Common myeloid progenitor, CD34-positive (primary cell): ENCODE data around the gene TRAF5.
"Not testable (repeated sequence)": the region's sequence is repeated elsewhere in the genome, so short reads cannot be mapped to it uniquely, and the experiment has no call there.

Experiments
- CTCF ChIA-PET: fragments of 350-600 bp; sonication (Branson Sonifier 250); formaldehyde crosslinking; loops from one replicate; lab custom pipeline; 2021; ENCODE audit warnings: antibody characterized with exemption; lab: Charles Lee
- POLR2A ChIA-PET: fragments of 350-600 bp; sonication (Branson Sonifier 250); formaldehyde crosslinking; loops from one replicate; lab custom pipeline; 2021; ENCODE audit warnings: antibody characterized with exemption; lab: Charles Lee
- DNase-seq, 3 donors: peaks; one replicate each; pipeline versions ENCODE4 v3.0.0 to v3.0.0-alpha.2; 2013
- H3K27ac ChIP-seq, 2 experiments: 1 replicate in 1 of 2; 2 replicates in 1 of 2; pipeline ENCODE4 v1.7.0; 2013; ENCODE audit warnings: inconsistent platforms in 2 of 2, low read length in 2 of 2, mild to moderate bottlenecking in 2 of 2, low read depth in 1 of 2, moderate library complexity in 1 of 2; ENCODE audit not compliant: severe bottlenecking in 2 of 2, insufficient read depth in 1 of 2, poor library complexity in 1 of 2
- H3K27me3 ChIP-seq, 5 experiments: replicated peaks in 2 of 5; 1 replicate in 3 of 5; 2 replicates in 2 of 5; pipeline versions ENCODE4 v1.6.1 to v1.7.0; 2013; ENCODE audit warnings: low read length in 4 of 5, mild to moderate bottlenecking in 2 of 5, moderate library complexity in 2 of 5, inconsistent platforms in 1 of 5; ENCODE audit not compliant: insufficient read depth in 5 of 5, control insufficient read depth in 4 of 5
- H3K36me3 ChIP-seq, 4 experiments: 1 replicate in 2 of 4; 2 replicates in 2 of 4; pipeline versions ENCODE4 v1.6.1 to v1.7.0; 2013; ENCODE audit warnings: low read length in 3 of 4, control low read depth in 1 of 4, mild to moderate bottlenecking in 1 of 4; ENCODE audit not compliant: control insufficient read depth in 4 of 4, insufficient read depth in 4 of 4
- H3K4me1 ChIP-seq, 4 experiments: 1 replicate in 3 of 4; 2 replicates in 1 of 4; pipeline versions ENCODE4 v1.6.1 to v1.7.1; 2013; ENCODE audit warnings: low read length in 3 of 4, mild to moderate bottlenecking in 3 of 4, control low read depth in 1 of 4, inconsistent platforms in 1 of 4, moderate library complexity in 1 of 4; ENCODE audit not compliant: control insufficient read depth in 4 of 4, insufficient read depth in 4 of 4; ENCODE audit errors: control extremely low read depth in 1 of 4
- H3K4me3 ChIP-seq, 7 experiments: 1 replicate in 4 of 7; 2 replicates in 3 of 7; pipeline versions ENCODE4 v1.5.1 to v1.7.0; 2013; ENCODE audit warnings: mild to moderate bottlenecking in 7 of 7, low read length in 6 of 7, moderate library complexity in 6 of 7, inconsistent platforms in 2 of 7, low read depth in 2 of 7, control low read depth in 1 of 7; ENCODE audit not compliant: insufficient read depth in 4 of 7, control insufficient read depth in 1 of 7; ENCODE audit errors: extremely low read depth in 1 of 7
- H3K9me3 ChIP-seq, 5 experiments: 1 replicate in 4 of 5; 2 replicates in 1 of 5; pipeline versions ENCODE4 v1.6.1 to v1.7.1; 2013; ENCODE audit warnings: low read length in 4 of 5, mild to moderate bottlenecking in 2 of 5, inconsistent platforms in 1 of 5, low read depth in 1 of 5, moderate library complexity in 1 of 5; ENCODE audit not compliant: control insufficient read depth in 4 of 5, insufficient read depth in 2 of 5; ENCODE audit errors: control extremely low read depth in 1 of 5
- WGBS: methylation state at CpG from one replicate; pipeline ENCODE4 v1.1.5; 2013; ENCODE audit not compliant: insufficient coverage; 5-methylcytosine and 5-hydroxymethylcytosine counted together

Gene TRAF5

DNA sequence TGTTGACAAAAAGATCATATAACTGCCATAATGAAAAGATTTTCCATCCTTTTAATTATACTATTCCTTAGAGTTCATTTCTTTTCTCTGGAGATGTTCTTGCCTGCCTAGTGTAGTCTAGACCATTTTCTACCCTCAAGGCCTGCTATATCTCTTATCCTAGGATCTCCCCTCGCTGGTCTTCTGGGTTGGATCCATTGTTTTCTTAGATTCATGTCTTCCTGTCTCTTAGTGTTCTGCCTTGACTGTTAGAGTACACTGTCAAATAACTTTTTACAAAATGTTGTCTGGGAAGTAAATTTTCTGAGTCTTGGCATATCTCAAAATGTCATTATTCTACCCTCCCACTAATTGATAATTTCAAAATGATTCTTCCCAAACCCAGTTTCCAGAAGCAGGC is 66.6 kb downstream of the TRAF5 start:
- WGBS = 100% methylated on average over 1 of the region's 1 CpG
- DNase-seq = no peak
- no peak overlapping the region for H3K4me3 ChIP-seq
- H3K27ac ChIP-seq = no peak overlapping the region
- ChIA-PET POLR2A (no interaction called here), CTCF (no interaction called here)
- H3K4me1 ChIP-seq = no peaks in the 10 kb centered on the region
- H3K27me3 ChIP-seq = no peaks in the 10 kb centered on the region
- no peaks in the 10 kb centered on the region for H3K9me3 ChIP-seq
- H3K36me3 ChIP-seq = peaks cover 0 to 12% (median 1%) of the 10 kb centered on the region in 4 experiments

- H3K9me3 ChIP-seq = not testable (repeated sequence)
- CTCF ChIA-PET = interaction anchor here (0.6 to 1.4 kb wide), 2 partner anchors 15 to 75 kb away, joined by 3 to 4 read pairs; no protein-coding TSS in a partner anchor
These were observed 71.8 kb downstream of the TRAF5 start for GRCh38 chr1:211398266-211398930.

DNA sequence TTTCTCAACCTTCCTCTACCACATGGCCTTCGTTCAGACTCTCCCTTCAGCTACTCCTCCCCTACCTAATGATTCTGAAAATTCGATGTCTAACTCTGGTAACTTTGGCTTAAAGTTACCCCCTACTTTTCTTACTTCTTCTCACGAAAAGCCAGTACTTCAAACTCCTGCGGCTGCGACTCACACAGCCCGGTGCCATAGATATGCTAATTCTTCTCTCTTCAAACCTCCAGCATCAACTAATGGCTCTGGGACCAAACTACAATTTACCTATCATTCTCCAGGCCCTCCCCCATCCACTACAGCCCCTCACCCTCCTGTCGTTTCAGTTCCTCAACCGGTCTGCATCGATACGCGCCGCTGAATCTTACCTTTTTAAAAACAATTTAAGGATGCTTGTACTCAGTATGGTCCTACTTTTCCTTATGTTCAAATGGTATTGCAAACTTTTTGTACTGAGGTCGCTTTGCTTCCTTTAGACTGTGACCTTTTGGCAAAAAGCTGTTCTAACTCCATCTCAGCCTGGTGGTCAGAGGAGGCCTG is 73.3 kb downstream of the TRAF5 start:
- H3K4me3 ChIP-seq, H3K36me3 ChIP-seq, H3K9me3 ChIP-seq, POLR2A ChIA-PET, H3K27ac ChIP-seq, CTCF ChIA-PET, H3K4me1 ChIP-seq, H3K27me3 ChIP-seq, DNase-seq: not testable (repeated sequence)
- WGBS = 96% methylated on average over 4 of the region's 13 CpGs

More at GRCh38 chr1:211398266-211398930, 71.8 kb downstream of the TRAF5 start:
- 95% methylated on average over 6 of the region's 13 CpGs for WGBS
- H3K36me3 ChIP-seq, H3K4me1 ChIP-seq, H3K27ac ChIP-seq, DNase-seq, POLR2A ChIA-PET, H3K27me3 ChIP-seq, H3K4me3 ChIP-seq: not testable (repeated sequence)

- POLR2A ChIA-PET, H3K4me3 ChIP-seq, H3K27ac ChIP-seq, H3K27me3 ChIP-seq, H3K4me1 ChIP-seq, H3K9me3 ChIP-seq, DNase-seq, H3K36me3 ChIP-seq: not testable (repeated sequence)
- CTCF ChIA-PET = interaction anchor here (1.5 kb wide), 1 partner anchor 85 kb away, joined by 3 read pairs; no protein-coding TSS in a partner anchor
- no CpG with 5 or more reads among the region's 1 CpG for WGBS
These were observed 75.1 kb downstream of the TRAF5 start for GRCh38 chr1:211401751-211402150.

- H3K9me3 ChIP-seq, DNase-seq, H3K27me3 ChIP-seq, POLR2A ChIA-PET, H3K36me3 ChIP-seq, H3K4me3 ChIP-seq, H3K27ac ChIP-seq, CTCF ChIA-PET, H3K4me1 ChIP-seq: not testable (repeated sequence)
- WGBS = no CpG with 5 or more reads among the region's 3 CpGs
These were observed 79.5 kb downstream of the TRAF5 start for GRCh38 chr1:211406086-211406485.

DNA sequence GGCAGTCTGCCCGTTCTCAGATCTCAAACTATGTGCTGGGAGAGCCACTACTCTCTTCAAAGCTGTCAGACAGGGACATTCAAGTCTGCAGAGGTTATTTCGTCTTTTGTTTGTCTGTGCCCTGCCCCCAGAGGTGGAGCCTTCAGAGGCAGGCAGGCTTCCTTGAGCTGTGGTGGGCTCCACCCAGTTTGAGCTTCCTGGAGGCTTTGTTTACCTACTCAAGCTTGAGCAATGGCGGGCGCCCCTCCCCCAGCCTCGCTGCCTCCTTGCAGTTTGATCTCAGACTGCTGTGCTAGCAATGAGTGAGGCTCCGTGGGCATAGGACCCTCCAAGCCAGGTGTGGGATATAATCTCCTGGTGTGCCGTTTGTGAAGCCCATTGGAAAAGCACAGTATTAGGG is 81.1 kb downstream of the TRAF5 start:
- H3K9me3 ChIP-seq, H3K4me3 ChIP-seq, H3K36me3 ChIP-seq, H3K27ac ChIP-seq, DNase-seq, POLR2A ChIA-PET, H3K27me3 ChIP-seq, H3K4me1 ChIP-seq: not testable (repeated sequence)
- 98% methylated on average over 6 of the region's 7 CpGs for WGBS
- CTCF ChIA-PET = interaction anchor here (1.5 kb wide), 1 partner anchor 84 kb away, joined by 3 read pairs; no protein-coding TSS in a partner anchor

DNA sequence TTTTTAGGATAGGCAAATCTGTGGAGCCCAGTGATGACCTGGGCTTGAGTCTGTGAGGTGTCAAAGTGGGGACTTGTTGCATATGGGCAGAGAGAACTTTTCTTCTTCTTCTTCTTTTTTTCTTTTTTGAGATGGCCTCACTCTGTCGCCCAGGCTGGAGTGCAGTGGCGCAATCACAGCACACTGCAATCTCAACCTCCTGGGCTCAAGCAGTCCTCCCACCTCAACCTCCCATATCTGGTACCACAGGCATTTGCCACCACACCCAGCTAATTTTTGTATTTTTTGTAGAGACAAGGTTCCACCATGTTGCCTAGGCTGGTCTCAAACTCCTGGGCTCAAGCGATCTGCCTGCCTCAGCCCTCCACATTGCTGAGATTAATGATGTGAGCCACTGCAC is 85.0 kb downstream of the TRAF5 start:
- Histone ChIP-seq H3K36me3 (peaks cover 0 to 2% (median 0%) of the 10 kb centered on the region in 4 experiments), H3K27ac (no peak overlapping the region), H3K4me3 (no peak overlapping the region), H3K4me1 (no peaks in the 10 kb centered on the region), H3K9me3 (peaks cover 0 to 8% (median 0%) of the 10 kb centered on the region in 5 experiments), H3K27me3 (no peaks in the 10 kb centered on the region)
- POLR2A ChIA-PET = no interaction called here
- CTCF ChIA-PET = no interaction called here
- DNase-seq = no peak
- WGBS = 80% methylated on average over 1 of the region's 3 CpGs
